DOHH2 (cell line): Measurements from ENCODE around the gene M6PR.

Experiments
- EZH2phosphoT487 ChIP-seq: fragments of 200-600 bp; sonication (generic); IDR thresholded peaks from 2 replicates; pipeline ENCODE4 v1.6.1; 2017; ENCODE audit warnings: borderline replicate concordance, mild to moderate bottlenecking, antibody characterized with exemption, low read length, moderate library complexity, mixed read lengths
- TF ChIP-seq, protein P1 (sequence below): fragments of 200-600 bp; sonication (generic); IDR thresholded peaks from one replicate; pipeline ENCODE4 v1.5.1; 2014; ENCODE audit warnings: antibody characterized with exemption, mild to moderate bottlenecking, low read depth, low read length; ENCODE audit not compliant: poor library complexity, severe bottlenecking

DNA sequence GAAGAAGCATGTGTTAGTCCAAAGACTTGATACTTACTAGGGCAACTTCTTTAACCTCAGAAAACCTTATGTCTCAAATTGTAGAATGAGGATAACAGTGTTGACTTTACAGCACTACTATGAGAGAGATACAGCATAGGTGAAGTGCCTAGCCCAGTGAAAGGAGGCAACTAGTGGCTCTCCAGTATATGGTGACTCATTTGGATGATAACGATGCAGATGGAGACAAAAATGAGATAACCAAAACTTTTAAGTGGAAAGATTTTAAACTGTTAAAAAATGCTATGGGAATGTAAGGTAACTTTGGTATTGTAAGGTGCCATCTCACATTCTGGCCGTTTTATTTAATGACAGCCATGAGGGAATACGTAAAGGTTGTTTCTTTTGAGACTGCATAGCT, 32.4 kb downstream of the M6PR start:
- TF ChIP-seq, protein P1, sequence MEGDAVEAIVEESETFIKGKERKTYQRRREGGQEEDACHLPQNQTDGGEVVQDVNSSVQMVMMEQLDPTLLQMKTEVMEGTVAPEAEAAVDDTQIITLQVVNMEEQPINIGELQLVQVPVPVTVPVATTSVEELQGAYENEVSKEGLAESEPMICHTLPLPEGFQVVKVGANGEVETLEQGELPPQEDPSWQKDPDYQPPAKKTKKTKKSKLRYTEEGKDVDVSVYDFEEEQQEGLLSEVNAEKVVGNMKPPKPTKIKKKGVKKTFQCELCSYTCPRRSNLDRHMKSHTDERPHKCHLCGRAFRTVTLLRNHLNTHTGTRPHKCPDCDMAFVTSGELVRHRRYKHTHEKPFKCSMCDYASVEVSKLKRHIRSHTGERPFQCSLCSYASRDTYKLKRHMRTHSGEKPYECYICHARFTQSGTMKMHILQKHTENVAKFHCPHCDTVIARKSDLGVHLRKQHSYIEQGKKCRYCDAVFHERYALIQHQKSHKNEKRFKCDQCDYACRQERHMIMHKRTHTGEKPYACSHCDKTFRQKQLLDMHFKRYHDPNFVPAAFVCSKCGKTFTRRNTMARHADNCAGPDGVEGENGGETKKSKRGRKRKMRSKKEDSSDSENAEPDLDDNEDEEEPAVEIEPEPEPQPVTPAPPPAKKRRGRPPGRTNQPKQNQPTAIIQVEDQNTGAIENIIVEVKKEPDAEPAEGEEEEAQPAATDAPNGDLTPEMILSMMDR, result no peak
- TF ChIP-seq EZH2phosphoT487, result no peak
